ENCODE results near the gene UBXN6.

The UBXN6 gene, protein sequence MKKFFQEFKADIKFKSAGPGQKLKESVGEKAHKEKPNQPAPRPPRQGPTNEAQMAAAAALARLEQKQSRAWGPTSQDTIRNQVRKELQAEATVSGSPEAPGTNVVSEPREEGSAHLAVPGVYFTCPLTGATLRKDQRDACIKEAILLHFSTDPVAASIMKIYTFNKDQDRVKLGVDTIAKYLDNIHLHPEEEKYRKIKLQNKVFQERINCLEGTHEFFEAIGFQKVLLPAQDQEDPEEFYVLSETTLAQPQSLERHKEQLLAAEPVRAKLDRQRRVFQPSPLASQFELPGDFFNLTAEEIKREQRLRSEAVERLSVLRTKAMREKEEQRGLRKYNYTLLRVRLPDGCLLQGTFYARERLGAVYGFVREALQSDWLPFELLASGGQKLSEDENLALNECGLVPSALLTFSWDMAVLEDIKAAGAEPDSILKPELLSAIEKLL

DNA sequence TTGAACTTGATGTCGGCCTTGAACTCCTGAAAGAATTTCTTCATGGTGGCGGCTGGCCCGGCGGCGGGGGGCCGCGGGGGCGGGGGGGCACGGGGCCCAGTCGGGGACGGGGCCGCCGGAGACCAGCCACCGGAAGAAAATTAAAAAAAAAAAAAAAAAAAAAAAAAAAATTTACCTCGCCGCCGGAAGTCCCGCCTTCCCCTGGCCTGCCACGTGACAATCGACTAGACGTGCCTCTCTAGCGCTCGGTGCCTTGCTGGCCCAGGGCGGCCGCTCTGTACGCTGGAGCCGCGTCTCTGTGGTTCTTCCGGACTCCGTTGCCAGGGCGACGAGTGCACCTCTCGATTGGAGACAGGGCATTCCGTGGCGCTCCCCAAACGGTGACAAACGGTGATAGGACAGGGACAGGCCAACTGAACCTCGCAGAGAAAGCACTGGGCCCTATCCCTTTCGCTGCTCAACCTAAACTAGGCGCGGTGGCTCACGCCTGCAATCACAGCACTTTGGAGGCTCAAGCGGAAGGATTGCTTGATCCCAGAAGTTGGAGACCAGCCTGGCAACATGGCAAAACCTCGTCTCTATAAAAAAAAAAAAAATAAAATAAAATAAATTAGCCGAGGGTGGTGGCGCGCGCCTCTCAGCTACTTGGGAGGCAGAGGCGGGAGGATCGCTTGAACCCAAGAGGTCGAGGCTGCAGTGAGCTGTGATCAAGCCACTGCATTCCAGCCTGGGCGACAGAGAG, at the start of gene UBXN6:
Gene UBXN6 (minus strand): TSS at position 141 of the 742 bp plus-strand sequence. CDS start 97 bp downstream, at position 44.
- peak; percentile 97 for DNase-seq

DNA sequence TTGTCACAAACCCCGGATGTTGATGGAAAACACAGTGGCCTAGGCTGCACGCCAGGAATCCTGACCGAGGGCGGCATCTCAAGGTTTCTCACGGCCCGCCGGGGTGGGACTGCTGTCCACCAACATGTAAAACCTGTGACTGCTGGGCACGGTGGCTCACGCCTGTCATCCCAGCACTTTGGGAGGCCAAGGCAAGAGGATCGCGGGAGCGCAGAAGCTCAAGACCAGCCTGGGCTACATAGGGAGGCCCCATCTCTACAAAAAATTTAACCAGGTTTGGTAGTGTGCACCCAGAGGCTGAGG, 49.5 kb upstream of the UBXN6 start:
- DNase-seq = no peak

DNA sequence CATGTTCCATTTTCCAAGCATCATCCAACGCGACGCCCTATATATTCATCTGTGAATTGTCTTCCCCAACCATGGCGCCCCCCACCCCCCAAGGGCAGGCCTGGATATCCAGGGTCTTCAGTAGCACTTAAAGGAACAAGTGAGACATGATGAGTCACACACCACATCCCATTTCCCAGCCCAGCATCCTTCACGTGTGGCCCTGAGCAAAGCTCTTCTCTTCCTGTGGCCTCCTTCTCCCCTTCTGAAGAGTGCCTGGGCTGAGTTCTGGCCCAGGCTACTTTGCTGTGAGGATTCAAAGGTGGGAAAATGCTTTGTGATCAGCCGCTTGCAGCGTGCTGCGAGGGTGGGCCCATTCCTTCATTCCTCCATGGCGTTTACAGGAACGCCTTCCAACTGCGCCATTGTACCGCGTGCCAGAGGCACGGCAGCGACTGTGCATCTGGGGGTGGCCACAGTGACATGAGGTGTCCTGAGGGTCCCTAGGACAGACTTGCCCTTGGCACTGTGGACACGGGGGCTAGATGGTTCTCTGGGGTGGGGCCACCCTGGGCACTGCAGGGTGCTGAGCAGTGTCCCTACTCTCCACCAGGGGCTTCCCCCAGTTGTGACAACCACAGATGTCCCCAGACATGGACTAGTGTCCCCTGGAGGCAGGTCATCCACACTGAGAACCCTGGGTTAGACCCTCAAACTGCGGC, 49.0 kb upstream of the UBXN6 start:
- no peak for DNase-seq

DNA sequence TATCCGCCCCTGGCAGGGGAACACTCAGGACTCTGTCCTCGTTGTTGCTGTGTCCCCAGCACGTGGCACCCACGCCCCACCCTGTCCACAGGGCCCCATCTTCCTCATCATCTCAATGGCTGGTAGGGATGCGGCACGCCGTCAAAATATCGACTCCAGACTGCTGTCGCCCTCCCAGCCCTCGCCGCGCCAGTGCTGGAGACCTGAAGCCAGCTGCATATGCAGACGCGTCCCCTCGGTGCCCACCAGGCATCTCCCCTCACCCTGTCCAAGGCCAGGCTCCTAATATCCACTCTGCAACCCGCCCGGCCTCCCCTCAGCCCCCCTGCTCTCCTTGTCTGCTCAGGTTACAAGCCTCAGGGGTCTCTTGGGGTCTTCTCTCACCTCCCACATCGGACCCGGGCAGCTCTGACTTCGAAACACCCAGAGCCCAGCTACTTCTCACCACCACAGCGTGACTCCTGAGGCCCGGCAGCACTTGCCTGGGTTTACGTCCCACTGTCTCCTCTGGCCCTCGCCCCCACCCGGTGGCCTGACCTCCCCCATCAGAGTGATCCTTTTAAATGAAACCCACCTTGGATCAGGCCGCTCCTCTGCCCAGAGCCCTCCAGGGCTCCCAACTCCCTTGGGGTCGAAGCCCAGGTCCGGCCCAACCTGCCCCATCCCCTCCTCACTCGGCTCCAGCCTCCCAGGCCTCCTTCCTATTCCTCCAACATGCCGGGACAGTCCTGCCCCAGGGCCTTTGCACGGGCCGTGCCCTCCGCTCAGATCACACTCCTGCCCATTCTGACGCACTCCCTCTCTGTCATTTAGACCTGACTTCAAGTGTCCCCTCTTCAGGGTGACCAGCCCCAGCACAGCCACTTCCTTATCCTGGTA, 48.2 kb upstream of the UBXN6 start:
- DNase-seq = no peak

DNA sequence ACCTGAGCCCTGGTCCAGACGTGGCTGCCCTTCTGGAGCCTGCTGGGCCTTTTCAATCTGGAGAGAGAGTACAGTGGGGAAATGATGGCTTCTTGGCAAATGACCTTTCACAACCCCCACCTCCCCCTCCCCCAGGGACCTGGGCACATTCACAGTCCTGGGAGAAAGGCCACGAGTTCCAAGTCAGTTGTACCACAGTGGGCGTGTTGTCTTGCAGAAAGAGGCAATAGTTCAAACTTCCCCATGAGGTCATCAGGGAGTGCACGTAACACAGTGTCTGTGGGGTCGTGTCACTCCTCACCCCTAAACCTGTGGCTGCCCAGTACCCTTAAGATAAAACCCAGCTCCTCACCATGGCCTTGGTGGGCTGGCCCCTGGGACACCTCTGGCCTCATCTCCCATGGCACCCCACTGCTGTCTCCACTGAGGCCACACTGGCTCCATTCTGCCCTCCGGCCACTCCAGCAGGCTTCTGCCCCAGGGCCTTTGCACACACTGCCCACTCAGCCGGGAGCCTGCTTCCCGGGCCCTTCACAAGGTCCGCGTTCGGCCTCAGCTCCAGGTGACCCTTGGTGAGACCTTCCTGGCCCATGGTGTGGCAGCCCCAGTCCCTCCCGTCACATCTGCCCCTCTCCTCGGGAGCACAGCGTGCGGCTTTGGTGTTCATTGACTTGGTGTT, 47.4 kb upstream of the UBXN6 start:
- DNase-seq = no peak

DNA sequence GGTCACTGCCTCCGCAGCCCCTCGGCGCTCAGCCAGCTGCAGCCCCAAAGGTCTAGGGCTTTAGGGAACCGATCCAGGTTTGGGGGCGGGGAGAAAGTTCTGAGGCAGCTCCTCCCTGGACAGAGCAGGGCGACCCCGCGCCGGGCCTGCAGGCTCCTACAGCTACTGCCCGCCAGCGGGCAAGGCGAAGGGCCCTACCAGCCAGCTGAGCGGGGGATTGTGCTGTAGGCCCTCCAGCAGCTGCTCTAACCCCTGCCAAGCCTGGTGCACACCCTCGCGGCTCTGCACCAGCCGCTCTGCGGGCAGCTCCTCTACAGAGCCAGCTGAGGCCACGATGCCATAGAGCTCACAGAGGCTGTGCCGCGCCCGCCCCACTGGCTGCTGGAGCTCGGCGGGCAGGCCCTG, 46.7 kb upstream of the UBXN6 start:
- no peak for DNase-seq

DNA sequence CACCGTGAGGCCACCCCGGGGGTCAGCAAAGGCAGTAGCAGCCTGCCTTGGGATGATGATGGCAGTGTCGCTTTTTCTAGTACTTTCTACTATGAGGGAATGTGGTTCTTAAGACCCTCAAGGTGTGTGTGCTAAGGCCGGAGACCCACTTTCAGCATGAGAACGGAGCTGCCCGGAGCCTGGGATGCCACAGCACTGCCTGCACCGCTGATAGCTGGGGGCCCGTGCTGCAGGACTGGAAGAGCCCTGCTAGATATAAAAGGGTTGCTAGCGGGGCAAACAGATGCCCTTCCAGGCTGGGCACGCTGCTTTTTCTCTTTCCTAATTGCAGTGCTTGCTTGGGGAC, 46.2 kb upstream of the UBXN6 start:
- no peak for DNase-seq

DNA sequence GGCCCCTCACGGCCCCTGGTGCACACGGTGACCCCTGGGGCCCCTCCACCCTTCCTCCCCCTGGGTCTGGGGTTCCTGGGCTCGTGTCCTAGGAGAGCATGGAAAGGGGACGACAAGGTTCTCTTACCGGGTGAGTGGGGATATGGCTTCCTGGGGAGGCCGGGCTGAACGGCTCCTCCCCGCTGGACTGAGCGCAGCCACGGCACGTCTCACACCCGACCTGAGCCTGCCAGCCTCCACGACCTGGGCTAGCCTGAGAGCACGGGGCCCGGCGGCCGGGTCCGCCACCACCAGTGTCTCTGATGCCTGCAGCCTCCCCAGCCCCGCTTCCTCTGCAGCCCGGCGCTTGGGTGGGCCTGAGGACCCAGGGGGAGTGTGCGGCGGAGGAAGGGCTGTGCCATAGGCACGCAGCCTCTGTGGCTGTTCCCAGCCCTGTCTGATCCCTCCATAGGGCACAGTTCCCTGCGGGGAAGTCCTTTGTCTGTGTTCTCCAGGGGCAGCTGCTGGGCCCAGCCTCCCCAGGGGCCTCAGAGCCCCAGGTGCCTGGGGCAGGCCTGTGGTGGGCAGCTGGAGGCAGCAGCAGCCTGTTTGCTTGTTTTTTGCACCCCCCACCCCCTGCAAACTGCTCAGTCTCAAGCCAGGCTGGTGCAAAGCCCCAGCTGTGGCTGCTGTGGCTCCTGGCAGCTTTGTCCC, 45.7 kb upstream of the UBXN6 start:
- DNase-seq = no peak

DNA sequence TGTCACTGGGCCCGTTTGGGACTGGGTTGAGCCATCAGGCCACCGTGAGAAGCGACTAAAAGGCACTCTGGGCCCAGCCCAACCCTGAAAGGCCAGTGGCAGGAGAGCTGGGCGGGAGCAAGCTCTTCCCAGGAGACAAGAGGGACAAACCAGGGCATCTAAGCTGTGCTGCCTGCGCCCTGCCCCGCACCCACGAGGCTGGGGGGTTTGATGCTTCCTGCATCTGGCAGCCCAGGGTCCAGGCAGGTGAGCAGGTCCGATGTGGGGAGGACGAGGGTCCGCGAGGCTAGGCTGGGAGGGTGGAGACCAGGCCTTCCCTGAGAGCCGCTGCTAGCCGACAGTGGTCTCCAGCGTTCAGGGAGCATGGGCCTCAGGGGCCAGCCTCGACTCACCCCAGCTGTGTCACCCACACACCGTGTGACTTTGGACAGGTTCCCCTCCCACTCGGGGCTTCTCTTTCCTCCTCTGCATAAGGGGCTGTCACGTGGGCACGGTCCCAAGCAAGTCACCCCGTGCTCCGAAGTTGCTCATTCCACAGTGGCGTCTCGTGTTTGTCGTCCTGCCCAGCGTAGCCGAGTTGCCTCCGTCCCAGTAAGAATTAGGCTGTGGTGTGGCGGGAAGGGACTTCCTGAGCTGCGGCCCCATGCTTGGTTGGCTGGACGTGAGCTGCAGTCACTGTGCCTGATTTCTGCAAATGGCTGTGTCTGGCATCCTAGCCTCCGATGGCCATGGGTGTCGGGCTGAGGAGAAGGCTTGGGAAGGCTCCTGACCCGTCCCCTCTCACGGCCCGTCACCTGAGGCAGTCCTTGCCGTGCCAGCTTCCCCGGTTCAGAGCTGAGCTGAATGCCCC, 44.9 kb upstream of the UBXN6 start:
- DNase-seq = no peak

DNA sequence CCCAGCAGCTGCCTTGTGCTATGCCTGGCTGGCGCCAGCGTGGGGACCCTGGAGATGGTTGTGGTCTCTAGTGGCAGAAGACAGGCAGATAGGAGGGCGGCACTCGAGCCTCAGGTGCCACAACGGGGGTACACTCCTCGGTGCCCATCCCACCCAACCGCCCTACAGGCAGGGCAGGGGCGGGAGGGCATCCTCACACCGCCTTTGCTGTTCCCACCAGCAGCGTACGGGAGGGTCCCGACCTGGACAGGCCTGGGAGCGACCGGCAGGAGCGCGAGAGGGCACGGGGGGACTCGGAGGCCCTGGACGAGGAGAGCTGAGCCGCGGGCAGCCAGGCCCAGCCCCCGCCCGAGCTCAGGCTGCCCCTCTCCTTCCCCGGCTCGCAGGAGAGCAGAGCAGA, 44.1 kb upstream of the UBXN6 start:
- DNase-seq = no peak

DNA sequence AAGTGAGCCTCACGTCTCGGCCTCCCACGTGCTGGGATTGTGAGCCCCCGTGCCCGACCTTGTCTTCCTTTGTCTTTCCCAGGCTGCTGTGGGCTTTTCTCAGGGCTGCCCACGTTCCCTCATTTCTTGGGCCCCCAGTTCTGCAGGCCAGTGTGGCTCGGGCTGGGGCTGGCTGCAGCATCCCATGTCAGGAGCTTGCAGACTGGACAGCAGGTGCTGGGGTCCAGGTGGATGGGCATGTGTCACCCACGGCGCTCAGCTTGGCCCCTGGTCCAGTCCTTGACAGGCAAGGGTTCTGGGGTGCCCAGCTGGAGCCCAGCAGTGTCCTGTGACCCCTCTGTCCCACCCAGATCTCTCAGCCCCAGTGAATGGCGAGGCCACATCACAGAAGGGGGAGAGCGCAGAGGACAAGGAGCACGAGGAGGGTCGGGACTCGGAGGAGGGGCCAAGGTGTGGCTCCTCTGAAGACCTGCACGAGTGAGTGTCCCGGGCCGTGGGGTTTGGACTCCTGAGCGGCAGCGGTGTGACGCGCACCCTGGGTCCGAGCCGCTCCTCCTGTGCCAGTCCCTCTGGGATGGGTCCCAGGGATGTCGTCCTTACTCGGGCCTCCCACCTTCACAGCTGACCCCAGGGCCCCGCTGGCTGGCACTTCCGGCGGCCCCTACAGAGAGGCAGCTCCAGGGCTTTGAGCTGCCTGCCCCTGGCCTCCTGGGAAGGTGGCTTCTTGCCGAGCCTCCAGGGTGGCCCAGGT, 43.4 kb upstream of the UBXN6 start:
- DNase-seq = no peak

DNA sequence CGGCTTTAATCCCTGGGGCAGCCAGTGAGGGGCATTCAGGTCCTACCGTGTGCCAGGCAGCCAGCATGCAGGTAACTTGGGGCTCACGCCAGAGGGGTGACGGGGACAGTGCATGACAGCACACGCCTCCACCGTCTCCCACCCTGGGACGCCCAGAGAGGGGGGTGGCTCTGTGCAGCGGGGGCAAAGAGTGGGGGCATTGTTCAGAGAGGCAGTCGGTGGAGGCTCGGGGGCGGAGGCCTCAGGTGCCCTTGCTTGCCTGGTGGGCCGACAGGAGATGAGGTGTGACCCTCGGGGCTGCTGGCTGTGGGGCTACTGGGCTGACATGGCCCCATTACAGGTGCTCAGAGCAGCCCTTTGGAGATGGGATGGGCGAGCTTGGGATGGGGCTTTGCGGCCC, 42.3 kb upstream of the UBXN6 start:
- DNase-seq = no peak

DNA sequence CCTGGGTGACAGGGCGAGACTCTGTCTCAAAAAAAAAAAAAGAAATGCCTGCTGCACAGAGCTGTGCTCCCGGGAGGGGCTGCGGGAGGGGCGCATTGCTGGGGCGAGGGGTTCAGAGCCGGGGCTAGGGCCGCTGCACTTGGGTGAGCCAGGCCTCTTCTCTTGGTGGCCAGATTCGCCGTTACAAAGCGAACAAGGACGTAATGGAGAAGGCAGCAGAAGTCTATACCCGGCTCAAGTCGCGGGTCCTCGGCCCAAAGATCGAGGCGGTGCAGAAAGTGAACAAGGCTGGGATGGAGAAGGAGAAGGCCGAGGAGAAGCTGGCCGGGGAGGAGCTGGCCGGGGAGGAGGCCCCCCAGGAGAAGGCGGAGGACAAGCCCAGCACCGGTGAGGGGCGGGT, 41.7 kb upstream of the UBXN6 start:
- no peak for DNase-seq

DNA sequence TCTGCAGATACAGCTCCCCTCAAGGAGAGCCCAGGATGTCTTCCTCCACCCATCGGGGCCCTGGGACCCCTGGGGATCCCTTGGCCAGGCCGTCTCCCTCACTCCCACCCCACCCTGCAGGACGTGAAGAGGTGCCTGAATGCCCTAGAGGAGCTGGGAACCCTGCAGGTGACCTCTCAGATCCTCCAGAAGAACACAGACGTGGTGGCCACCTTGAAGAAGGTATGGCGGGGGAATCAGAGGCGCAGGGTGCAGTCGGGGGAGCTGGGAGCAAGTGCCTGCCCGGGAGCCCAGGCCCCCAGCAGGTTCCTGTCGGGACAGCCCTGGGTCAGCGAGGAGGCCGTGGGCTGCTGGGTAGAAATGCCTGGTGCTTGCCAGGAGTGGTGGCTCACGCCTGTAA, 41.1 kb upstream of the UBXN6 start:
- DNase-seq = no peak

DNA sequence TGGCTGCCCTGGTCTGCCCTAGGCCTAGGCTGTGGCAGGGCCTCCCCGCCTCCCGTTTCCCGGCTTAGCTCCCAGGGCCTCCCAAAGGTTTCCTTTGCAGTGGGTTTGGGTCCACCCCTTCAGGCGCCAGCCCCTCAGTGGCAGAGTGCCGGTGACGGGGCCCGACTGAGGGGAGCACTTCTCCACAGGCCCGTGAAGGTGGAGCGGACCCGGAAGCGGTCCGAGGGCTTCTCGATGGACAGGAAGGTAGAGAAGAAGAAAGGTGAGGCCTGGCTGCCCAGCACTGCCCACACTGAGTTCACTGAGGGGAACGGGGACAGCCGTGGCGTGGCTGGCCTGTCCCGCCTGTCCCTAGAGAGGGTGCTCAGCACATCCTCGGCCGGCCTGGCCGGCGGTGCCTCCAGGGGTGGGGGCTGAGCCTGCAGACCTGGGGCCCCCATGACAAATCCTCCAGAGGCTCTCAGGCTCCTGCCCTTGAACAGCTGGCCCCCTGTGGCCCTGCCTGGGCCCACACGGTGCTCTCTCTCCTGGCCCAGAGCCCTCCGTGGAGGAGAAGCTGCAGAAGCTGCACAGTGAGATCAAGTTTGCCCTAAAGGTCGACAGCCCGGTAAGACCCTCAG, 40.3 kb upstream of the UBXN6 start:
- no peak for DNase-seq

DNA sequence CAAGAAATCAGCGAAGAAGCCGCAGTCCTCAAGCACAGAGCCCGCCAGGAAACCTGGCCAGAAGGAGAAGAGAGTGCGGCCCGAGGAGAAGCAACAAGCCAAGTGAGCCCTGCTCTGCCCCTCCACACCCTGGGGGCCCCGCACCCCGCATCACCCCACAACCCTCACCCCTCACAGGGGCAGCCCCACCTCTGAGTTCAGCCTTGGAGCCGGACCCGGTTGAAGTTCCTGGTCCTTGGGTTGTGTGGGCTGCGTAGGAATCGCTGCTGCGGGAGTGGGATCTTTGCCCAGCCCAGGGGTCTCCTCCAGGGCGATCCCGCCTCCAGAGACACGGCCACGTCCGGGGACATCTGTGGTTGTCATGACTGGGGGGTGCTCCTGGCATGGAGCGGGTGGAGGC, 38.7 kb upstream of the UBXN6 start:
- no peak for DNase-seq

DNA sequence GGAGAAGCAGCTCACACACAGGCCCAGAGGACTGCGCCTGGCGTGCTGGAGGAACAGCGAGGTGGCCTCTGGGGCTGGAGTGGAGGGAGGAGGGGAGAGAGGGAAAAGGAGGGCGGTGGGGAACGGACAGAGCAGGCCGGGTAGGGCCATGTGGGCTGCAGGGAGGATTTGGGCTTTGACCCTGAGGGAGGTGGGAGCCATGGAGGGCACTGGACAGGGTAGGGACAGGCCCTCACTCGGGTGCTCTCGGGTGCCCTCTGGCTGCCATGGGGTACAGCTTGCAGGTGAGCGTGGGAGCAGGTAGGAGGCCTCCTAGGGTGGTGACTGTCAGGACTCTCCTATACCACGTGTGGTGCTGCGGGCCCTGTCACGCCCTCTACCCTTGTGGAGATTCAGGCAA, 37.9 kb upstream of the UBXN6 start:
- no peak for DNase-seq

DNA sequence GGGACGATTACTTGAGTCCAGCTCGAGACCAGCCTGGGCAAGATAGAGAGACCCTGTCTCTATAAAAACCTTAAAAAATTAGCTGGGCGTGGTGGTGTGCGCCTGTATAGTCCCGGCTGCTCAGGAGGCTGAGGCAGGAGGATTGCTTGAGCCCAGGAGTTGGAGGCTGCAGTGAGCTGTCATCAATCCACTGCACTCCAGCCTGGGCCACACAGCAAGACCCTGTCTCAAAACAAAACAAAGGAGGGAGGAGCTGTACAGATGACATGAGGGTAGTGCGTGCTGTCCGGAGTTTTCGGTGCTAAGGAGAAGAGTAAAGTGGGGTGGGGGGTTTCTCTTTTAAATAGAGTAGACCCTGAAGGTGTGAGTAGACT, 37.1 kb upstream of the UBXN6 start:
- DNase-seq = no peak

DNA sequence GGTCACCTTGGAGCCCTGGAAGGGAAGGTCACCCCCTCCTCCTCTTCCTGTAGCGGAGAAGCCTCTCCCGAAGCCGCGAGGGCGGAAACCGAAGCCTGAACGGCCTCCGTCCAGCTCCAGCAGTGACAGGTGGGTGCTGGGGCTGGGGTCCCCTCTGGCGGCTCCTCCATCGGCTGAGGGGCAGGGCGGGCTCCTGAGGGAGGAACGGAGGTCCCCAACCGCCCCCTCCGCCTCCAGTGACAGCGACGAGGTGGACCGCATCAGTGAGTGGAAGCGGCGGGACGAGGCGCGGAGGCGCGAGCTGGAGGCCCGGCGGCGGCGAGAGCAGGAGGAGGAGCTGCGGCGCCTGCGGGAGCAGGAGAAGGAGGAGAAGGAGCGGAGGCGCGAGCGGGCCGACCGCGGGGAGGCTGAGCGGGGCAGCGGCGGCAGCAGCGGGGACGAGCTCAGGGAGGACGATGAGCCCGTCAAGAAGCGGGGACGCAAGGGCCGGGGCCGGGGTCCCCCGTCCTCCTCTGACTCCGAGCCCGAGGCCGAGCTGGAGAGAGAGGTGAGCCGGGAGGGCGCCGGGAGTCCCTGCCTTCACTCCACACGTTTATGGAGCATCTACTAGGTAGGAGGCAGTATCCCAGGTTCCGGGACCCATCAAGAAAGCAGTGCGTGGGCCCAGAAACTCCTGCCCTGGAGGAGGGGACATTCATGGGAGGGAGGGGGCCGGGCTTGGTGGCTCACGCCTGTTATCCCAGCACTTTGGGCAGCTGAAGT, 36.5 kb upstream of the UBXN6 start:
- no peak for DNase-seq

All from NCI-H1092 (cell line).